HG02759 (cell line): ENCODE measurements around the gene TM9SF4.

ENCODE experiments used
- ATAC-seq: cut with Tn5 transposase; IDR thresholded peaks from one replicate; pipeline ENCODE4 v1.9.1; 2021; ENCODE audit warnings: mild to moderate bottlenecking, moderate library complexity; ENCODE audit not compliant: unreplicated experiment

TM9SF4 gene

GRCh38 chr20:32127347-32127746 is 17.8 kb downstream of the TM9SF4 start:
- no peak for ATAC-seq

- no peak for ATAC-seq
Observed at GRCh38 chr20:32128167-32128566, 18.7 kb downstream of the TM9SF4 start.

- ATAC-seq: no peak
Observed at GRCh38 chr20:32129863-32130262, 20.3 kb downstream of the TM9SF4 start.

- no peak for ATAC-seq
Observed at GRCh38 chr20:32130352-32130751, 20.8 kb downstream of the TM9SF4 start.

- ATAC-seq: no peak
Observed at GRCh38 chr20:32130965-32131364, 21.5 kb downstream of the TM9SF4 start.

GRCh38 chr20:32132911-32133549 is 23.5 kb downstream of the TM9SF4 start:
- peak; percentile 64 for ATAC-seq

GRCh38 chr20:32134026-32134425 is 24.5 kb downstream of the TM9SF4 start:
- ATAC-seq: no peak

- no peak for ATAC-seq
Observed at GRCh38 chr20:32135983-32136515, 26.5 kb downstream of the TM9SF4 start.

GRCh38 chr20:32138921-32139320 is 29.4 kb downstream of the TM9SF4 start:
- ATAC-seq: no peak

GRCh38 chr20:32139947-32140346 is 30.4 kb downstream of the TM9SF4 start:
- ATAC-seq: no peak

- no peak for ATAC-seq
Observed at GRCh38 chr20:32140603-32141002, 31.1 kb downstream of the TM9SF4 start.

- no peak for ATAC-seq
Observed at GRCh38 chr20:32141465-32141980, 32.0 kb downstream of the TM9SF4 start.

GRCh38 chr20:32142088-32142487 is 32.6 kb downstream of the TM9SF4 start:
- ATAC-seq: no peak

- no peak for ATAC-seq
Observed at GRCh38 chr20:32142991-32143390, 33.5 kb downstream of the TM9SF4 start.

GRCh38 chr20:32144898-32145662 is 35.6 kb downstream of the TM9SF4 start:
- ATAC-seq: no peak

GRCh38 chr20:32149566-32150170 is 40.2 kb downstream of the TM9SF4 start:
- no peak for ATAC-seq

- ATAC-seq: no peak
Observed at GRCh38 chr20:32150291-32150848, 40.9 kb downstream of the TM9SF4 start.

- no peak for ATAC-seq
Observed at GRCh38 chr20:32152421-32153155, 43.1 kb downstream of the TM9SF4 start.

- no peak for ATAC-seq
Observed at GRCh38 chr20:32153156-32153665, 43.7 kb downstream of the TM9SF4 start.

GRCh38 chr20:32153771-32154170 is 44.3 kb downstream of the TM9SF4 start:
- no peak for ATAC-seq
